HG03439 (cell line): Measurements from ENCODE around the gene REEP5.

ENCODE experiments used
- ATAC-seq: cut with Tn5 transposase; IDR thresholded peaks from one replicate; pipeline ENCODE4 v1.9.1; 2021; ENCODE audit warnings: mild to moderate bottlenecking, moderate library complexity; ENCODE audit not compliant: unreplicated experiment

The REEP5 gene

DNA sequence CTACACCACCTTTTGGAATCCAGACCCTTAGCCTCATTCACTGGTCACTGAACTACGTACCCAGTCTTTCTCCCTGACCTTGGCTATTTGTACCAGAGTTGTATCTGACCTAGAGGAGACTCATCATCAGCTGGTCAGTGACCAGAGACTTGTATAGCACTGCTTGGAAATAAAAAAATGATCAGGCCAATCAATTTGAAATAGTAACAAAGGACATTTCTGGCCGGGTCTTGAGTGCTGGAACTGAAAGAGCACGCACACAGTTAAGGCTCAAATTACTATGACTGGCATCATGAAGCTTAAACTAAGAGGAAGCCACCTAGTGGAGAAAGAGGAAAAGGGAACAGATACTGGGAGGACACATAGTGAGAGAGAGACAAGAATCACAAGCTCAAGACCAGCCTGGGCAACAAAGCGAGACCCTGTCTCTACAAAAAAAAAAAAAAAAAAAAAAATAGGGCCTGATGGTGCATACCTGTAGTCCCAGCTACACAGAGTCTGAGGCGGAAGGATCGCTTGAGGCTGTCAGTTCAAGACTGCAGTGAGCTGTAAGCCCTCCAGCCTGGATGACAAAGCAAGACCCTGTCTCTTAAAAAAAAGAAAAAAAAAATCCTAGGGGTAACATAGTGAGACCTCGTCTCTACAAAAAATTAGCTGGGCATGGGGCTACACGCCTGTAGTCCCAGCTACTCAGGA, 73.8 kb downstream of the REEP5 start:
- ATAC-seq = peak; percentile 99

DNA sequence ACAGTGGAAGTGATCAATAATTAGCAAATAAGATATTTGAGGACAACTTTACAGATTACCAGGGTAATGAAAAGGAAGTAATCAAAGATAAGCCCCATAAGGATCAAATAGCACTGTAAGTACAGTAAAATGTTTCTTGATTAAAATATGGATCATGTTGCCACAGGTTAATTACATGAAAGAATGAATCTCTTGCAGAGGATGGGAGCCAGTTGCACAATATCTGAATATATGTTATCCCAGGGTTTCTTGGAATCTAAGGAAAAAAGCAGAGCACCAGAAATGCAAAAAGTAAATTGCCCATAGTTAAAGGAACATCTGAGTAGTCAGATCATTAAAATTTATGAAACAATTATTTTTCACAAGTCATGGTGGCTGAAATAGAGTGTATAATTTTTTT, 74.7 kb downstream of the REEP5 start:
- no peak for ATAC-seq

- no peak for ATAC-seq
Observed at GRCh38 chr5:112846556-112846955, 75.5 kb downstream of the REEP5 start.

DNA sequence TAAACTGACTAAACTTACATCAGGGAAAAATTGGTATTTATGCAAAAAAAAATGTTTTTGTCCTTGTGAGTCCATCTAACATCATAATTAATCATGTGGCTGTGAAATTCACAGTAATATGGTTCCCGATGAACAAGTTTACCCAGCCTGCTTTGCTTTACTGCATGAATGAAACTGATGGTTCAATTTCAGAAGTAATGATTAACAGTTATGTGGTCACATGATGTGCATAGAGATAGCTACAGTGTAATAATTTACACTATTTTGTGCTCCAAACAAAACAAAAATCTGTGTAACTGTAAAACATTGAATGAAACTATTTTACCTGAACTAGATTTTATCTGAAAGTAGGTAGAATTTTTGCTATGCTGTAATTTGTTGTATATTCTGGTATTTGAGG, 77.5 kb downstream of the REEP5 start:
- ATAC-seq = no peak

GRCh38 chr5:112833971-112834370, 88.1 kb downstream of the REEP5 start:
- ATAC-seq = no peak

- no peak for ATAC-seq
Observed at GRCh38 chr5:112830378-112830777, 91.6 kb downstream of the REEP5 start.
